Kidney (tissue), 14 donors: Measurements from ENCODE around the gene RYR3. TPM values are rescaled to one million over a fixed set of nuclear protein-coding genes. Genes with fewer than 3 reads are reported as not detected.

ENCODE experiments used
- DNase-seq, 5 donors: peaks; one replicate each; pipeline ENCODE4 v3.0.0-alpha.2; 2013 to 2020
- FAIRE-seq: peaks from 2 replicates; lab custom pipeline; 2012; peaks lifted over from hg19 to GRCh38; lab: Jason Lieb, UNC
- H3K27ac ChIP-seq, 2 donors: one replicate each; pipeline ENCODE4 v1.7.0; 2013; ENCODE audit warnings: low read depth in 2 of 2, low read length in 2 of 2, inconsistent platforms in 1 of 2
- H3K27me3 ChIP-seq: one replicate; pipeline ENCODE4 v1.7.1; 2013; ENCODE audit warnings: low read length, inconsistent platforms; ENCODE audit not compliant: control insufficient read depth, insufficient read depth
- H3K36me3 ChIP-seq, 3 donors: one replicate each; pipeline versions ENCODE4 v1.7.0 to v1.7.1; 2013; ENCODE audit warnings: low read length in 3 of 3, control low read depth in 1 of 3, inconsistent platforms in 1 of 3; ENCODE audit not compliant: insufficient read depth in 3 of 3, control insufficient read depth in 2 of 3
- H3K4me1 ChIP-seq, 3 donors: one replicate each; pipeline versions ENCODE4 v1.7.0 to v1.7.1; 2013; ENCODE audit warnings: low read length in 3 of 3, inconsistent platforms in 1 of 3, low read depth in 1 of 3; ENCODE audit not compliant: control insufficient read depth in 2 of 3, insufficient read depth in 2 of 3
- H3K4me3 ChIP-seq, 3 donors: one replicate each; pipeline versions ENCODE4 v1.7.0 to v1.8.1; 2013; ENCODE audit warnings: low read length in 3 of 3, control low read depth in 1 of 3, inconsistent platforms in 1 of 3
- H3K9ac ChIP-seq, 3 donors: one replicate each; pipeline versions ENCODE4 v1.7.0 to v1.7.1; 2013; ENCODE audit warnings: low read length in 3 of 3, control low read depth in 1 of 3, inconsistent platforms in 1 of 3
- H3K9me3 ChIP-seq, 3 donors: one replicate each; pipeline versions ENCODE4 v1.7.0 to v1.7.1; 2013; ENCODE audit warnings: low read length in 3 of 3, control low read depth in 1 of 3, inconsistent platforms in 1 of 3; ENCODE audit not compliant: control insufficient read depth in 2 of 3, insufficient read depth in 1 of 3
- CTCF ChIP-seq: IDR thresholded peaks from 3 replicates; pipeline ENCODE4 v1.5.1; 2012; ENCODE audit warnings: mild to moderate bottlenecking, moderate library complexity, borderline replicate concordance; ENCODE audit not compliant: insufficient read depth; ENCODE audit errors: extremely low read depth
- intact Hi-C: fragments of 100-400 bp; cut with DNase I; formaldehyde crosslinking; loops from one replicate; pipeline ENCODE4 v1.11.1; 2022
- polyA plus RNA-seq: library from polyadenylated mRNA; stranded (reverse); fragments of 350-450 nt; fragmentation: Illumina TruSeq; extraction: RNeasy Lipid Tissue Mini Kit (QIAGEN cat#74804); gene quantifications from one replicate; pipeline ENCODE4 v1.2.3, GENCODE V29; 2014; ENCODE audit warnings: low read depth, low replicate concordance; ENCODE audit not compliant: insufficient read depth
- total RNA-seq: library from RNA; stranded (reverse); fragmentation: NEBNext Ultra II Directional; extraction: Animal tissue kit (Norgen Biotek cat#: 25700); gene quantifications from one replicate; pipeline ENCODE4 v1.2.1, GENCODE V29; 2021
- donor health status: control.
- donor health status: control.
- donor health status: control.
- donor health status: control.
- donor health status: control.
- donor health status: DM: yes; HTN: yes; CAD: no.
- donor health status: Normal renal cell carcinoma (clear cell type).

RYR3 gene
- total and polyA plus RNA-seq, 2 donors from 2014 or later: 0.90 to 10.5 TPM

GRCh38 chr15:33354411-33354810 lies 43.6 kb downstream of the RYR3 start:
- H3K27ac ChIP-seq: no peak overlapping the region
- intact Hi-C loops: no loop called here
- no peaks in the 10 kb centered on the region for H3K4me1 ChIP-seq
- TF ChIP-seq CTCF: no peak
- H3K27me3 ChIP-seq: no peaks in the 10 kb centered on the region
- no peak overlapping the region for H3K4me3 ChIP-seq
- FAIRE-seq (no peak), DNase-seq (no peak)
- H3K36me3 ChIP-seq: no peaks in the 10 kb centered on the region
- no peaks in the 10 kb centered on the region for H3K9me3 ChIP-seq
- no peak overlapping the region for H3K9ac ChIP-seq

GRCh38 chr15:33357845-33358244 lies 47.1 kb downstream of the RYR3 start:
- Histone ChIP-seq H3K27ac (no peak overlapping the region), H3K9ac (no peak overlapping the region), H3K4me1 (no peaks in the 10 kb centered on the region), H3K27me3 (no peaks in the 10 kb centered on the region), H3K4me3 (no peak overlapping the region), H3K36me3 (no peaks in the 10 kb centered on the region), H3K9me3 (no peaks in the 10 kb centered on the region)
- DNase-seq (no peak), FAIRE-seq (no peak)
- no peak for TF ChIP-seq CTCF
- intact Hi-C loops: no loop called here

GRCh38 chr15:33358306-33358705 lies 47.5 kb downstream of the RYR3 start:
- no peak overlapping the region for H3K9ac ChIP-seq
- H3K9me3 ChIP-seq: no peaks in the 10 kb centered on the region
- H3K4me1 ChIP-seq: no peaks in the 10 kb centered on the region
- DNase-seq (no peak), FAIRE-seq (no peak)
- no peaks in the 10 kb centered on the region for H3K36me3 ChIP-seq
- no peak overlapping the region for H3K4me3 ChIP-seq
- H3K27me3 ChIP-seq: no peaks in the 10 kb centered on the region
- no peak overlapping the region for H3K27ac ChIP-seq
- TF ChIP-seq CTCF: no peak
- intact Hi-C loops: no loop called here

- no peaks in the 10 kb centered on the region for H3K36me3 ChIP-seq
- TF ChIP-seq CTCF: no peak
- H3K9me3 ChIP-seq: no peaks in the 10 kb centered on the region
- DNase-seq (peak in 1 of 5 donors; percentile 60), FAIRE-seq (no peak)
- no peak overlapping the region for H3K27ac ChIP-seq
- H3K4me1 ChIP-seq: no peaks in the 10 kb centered on the region
- intact Hi-C loops: no loop called here
- H3K4me3 ChIP-seq: no peak overlapping the region
- no peaks in the 10 kb centered on the region for H3K27me3 ChIP-seq
- H3K9ac ChIP-seq: no peak overlapping the region
Measured at GRCh38 chr15:33360886-33361285, 50.1 kb downstream of the RYR3 start.
